H1 (cell line): Measurements from ENCODE around the gene CWC27. TPM values are rescaled to one million over a fixed set of nuclear protein-coding genes. Genes with fewer than 3 reads are reported as not detected.

ENCODE experiments used
- CTCF ChIA-PET: fragments of 300-600 bp; sonication (Branson Sonifier 250); formaldehyde crosslinking; loops from one replicate; lab custom pipeline; 2021; ENCODE audit not compliant: partially characterized antibody; lab: Charles Lee
- POLR2A ChIA-PET: fragments of 300-600 bp; sonication (Branson Sonifier 250); formaldehyde crosslinking; loops from one replicate; lab custom pipeline; 2021; ENCODE audit warnings: inconsistent platforms; ENCODE audit not compliant: partially characterized antibody; lab: Charles Lee
- DNase-seq, 2 experiments: peaks; one replicate each; pipeline versions ENCODE4 v3.0.0 to v3.0.0-alpha.2; 2010 to 2022; ENCODE audit warnings: low spot score in 2 of 2, low read depth in 1 of 2, mixed read lengths in 1 of 2
- FAIRE-seq: peaks from 2 replicates; lab custom pipeline; 2011; peaks lifted over from hg19 to GRCh38; lab: Jason Lieb, UNC
- H2AFZ ChIP-seq: 2 replicates; pipeline ENCODE4 v1.8.1; 2012; ENCODE audit warnings: low read length, inconsistent platforms
- H2AK5ac ChIP-seq: 2 replicates; pipeline ENCODE4 v1.6.1; 2013; ENCODE audit warnings: low read depth, low read length
- H2BK120ac ChIP-seq: replicated peaks from 2 replicates; pipeline ENCODE3; 2013; ENCODE audit warnings: low read depth, low read length, inconsistent platforms
- H2BK12ac ChIP-seq: 2 replicates; pipeline ENCODE4 v1.6.1; 2013; ENCODE audit warnings: low read depth, low read length
- H2BK15ac ChIP-seq: 2 replicates; pipeline ENCODE4 v1.6.1; 2013; ENCODE audit warnings: low read length
- H2BK20ac ChIP-seq: 2 replicates; pipeline ENCODE4 v1.6.1; 2013; ENCODE audit warnings: low read length
- H2BK5ac ChIP-seq: 2 replicates; pipeline ENCODE4 v1.6.1; 2013; ENCODE audit warnings: low read depth, low read length
- H3K14ac ChIP-seq: 2 replicates; pipeline ENCODE4 v1.6.1; 2013; ENCODE audit warnings: inconsistent platforms; ENCODE audit not compliant: insufficient read length
- H3K18ac ChIP-seq: 2 replicates; pipeline ENCODE4 v1.6.1; 2013; ENCODE audit warnings: low read length; ENCODE audit errors: extremely low read depth
- H3K23ac ChIP-seq: 2 replicates; pipeline ENCODE4 v1.6.1; 2013; ENCODE audit warnings: inconsistent platforms; ENCODE audit not compliant: insufficient read length
- H3K23me2 ChIP-seq: 2 replicates; pipeline ENCODE4 v1.6.1; 2013; ENCODE audit warnings: low read depth, low read length
- H3K27ac ChIP-seq: 2 replicates; pipeline ENCODE4 v1.6.1; 2011; ENCODE audit warnings: low read depth, low read length, inconsistent platforms
- H3K27me3 ChIP-seq, 4 experiments: replicated peaks in 1 of 4; 1 replicate in 1 of 4; 2 replicates in 3 of 4; pipeline versions ENCODE4 v1.6.1 to v1.8.1; 2011 to 2013; ENCODE audit warnings: low read length in 3 of 4, mild to moderate bottlenecking in 3 of 4, inconsistent platforms in 2 of 4, mixed read lengths in 2 of 4, moderate library complexity in 1 of 4; ENCODE audit not compliant: control insufficient read depth in 3 of 4, insufficient read depth in 3 of 4; ENCODE audit errors: extremely low read depth in 1 of 4
- H3K36me3 ChIP-seq, 4 experiments: 2 replicates each; pipeline versions ENCODE4 v1.6.1 to v1.8.1; 2011 to 2013; ENCODE audit warnings: mild to moderate bottlenecking in 4 of 4, low read length in 3 of 4, moderate library complexity in 2 of 4, control low read depth in 1 of 4, inconsistent platforms in 1 of 4; ENCODE audit not compliant: insufficient read depth in 4 of 4, control insufficient read depth in 2 of 4
- H3K4ac ChIP-seq: replicated peaks from 2 replicates; pipeline ENCODE3; 2013; ENCODE audit warnings: low read length, low read depth, mixed read lengths, inconsistent platforms; ENCODE audit not compliant: insufficient read length
- H3K4me1 ChIP-seq, 4 experiments: replicated peaks in 1 of 4; 1 replicate in 1 of 4; 2 replicates in 3 of 4; pipeline versions ENCODE4 v1.6.1 to v1.8.1; 2011 to 2013; ENCODE audit warnings: low read length in 3 of 4, inconsistent platforms in 2 of 4, mixed read lengths in 1 of 4; ENCODE audit not compliant: insufficient read depth in 4 of 4, control insufficient read depth in 3 of 4
- H3K4me2 ChIP-seq, 2 experiments: 2 replicates each; pipeline versions ENCODE4 v1.6.1 to v1.8.1; 2011 to 2013; ENCODE audit warnings: low read depth in 2 of 2, low read length in 2 of 2, control low read depth in 1 of 2, inconsistent platforms in 1 of 2, mild to moderate bottlenecking in 1 of 2; ENCODE audit not compliant: insufficient read depth in 1 of 2
- H3K4me3 ChIP-seq, 4 experiments: fragments of 200-600, 300-600 bp in 1 of 4; sonication (generic), shearing (Covaris generic), sonication (Bioruptor Twin) in 1 of 4; 2 replicates each; pipeline versions ENCODE4 v1.5.1 to v1.8.1; 2011 to 2016; ENCODE audit warnings: low read length in 4 of 4, low read depth in 3 of 4, control low read depth in 2 of 4, inconsistent platforms in 2 of 4, mild to moderate bottlenecking in 2 of 4, mixed read lengths in 1 of 4, moderate library complexity in 1 of 4; ENCODE audit not compliant: insufficient read depth in 2 of 4; ENCODE audit errors: extremely low read depth in 1 of 4
- H3K56ac ChIP-seq: replicated peaks from 2 replicates; pipeline ENCODE3; 2013; ENCODE audit warnings: low read depth, mild to moderate bottlenecking, mixed read lengths, low read length, inconsistent platforms; ENCODE audit not compliant: insufficient read length
- H3K79me1 ChIP-seq: 2 replicates; pipeline ENCODE4 v1.6.1; 2013; ENCODE audit warnings: low read depth, low read length, control low read depth
- H3K79me2 ChIP-seq, 2 experiments: 2 replicates each; pipeline versions ENCODE4 v1.6.1 to v1.8.1; 2012 to 2013; ENCODE audit warnings: low read length in 2 of 2, mild to moderate bottlenecking in 2 of 2, inconsistent platforms in 1 of 2; ENCODE audit not compliant: insufficient read depth in 2 of 2, control insufficient read depth in 1 of 2
- H3K9ac ChIP-seq, 4 experiments: replicated peaks in 1 of 4; 1 replicate in 1 of 4; 2 replicates in 3 of 4; pipeline versions ENCODE4 v1.6.1 to v1.8.1; 2011 to 2013; ENCODE audit warnings: low read depth in 3 of 4, low read length in 3 of 4, control low read depth in 2 of 4, mild to moderate bottlenecking in 2 of 4, moderate library complexity in 2 of 4, inconsistent platforms in 1 of 4; ENCODE audit errors: extremely low read depth in 1 of 4
- H3K9me3 ChIP-seq, 2 experiments: 2 replicates each; pipeline versions ENCODE4 v1.6.1 to v1.8.1; 2012 to 2013; ENCODE audit warnings: mild to moderate bottlenecking in 2 of 2, moderate library complexity in 2 of 2, control low read depth in 1 of 2, inconsistent platforms in 1 of 2, low read depth in 1 of 2, low read length in 1 of 2, mixed read lengths in 1 of 2; ENCODE audit not compliant: insufficient read depth in 2 of 2
- H4K20me1 ChIP-seq, 2 experiments: replicated peaks in 1 of 2; 2 replicates each; pipeline versions ENCODE3 to v1.8.1; 2011 to 2013; ENCODE audit warnings: inconsistent platforms in 2 of 2, low read length in 2 of 2, mild to moderate bottlenecking in 1 of 2; ENCODE audit not compliant: insufficient read depth in 2 of 2, control insufficient read depth in 1 of 2
- H4K5ac ChIP-seq: 2 replicates; pipeline ENCODE4 v1.6.1; 2013; ENCODE audit warnings: low read length, low read depth, mixed read lengths, inconsistent platforms; ENCODE audit not compliant: insufficient read length
- H4K8ac ChIP-seq: 2 replicates; pipeline ENCODE4 v1.8.0; 2013; ENCODE audit warnings: mild to moderate bottlenecking, moderate library complexity, low read length, inconsistent platforms; ENCODE audit not compliant: insufficient read depth; ENCODE audit errors: extremely low read depth
- H4K91ac ChIP-seq: replicated peaks from 2 replicates; pipeline ENCODE3; 2013; ENCODE audit warnings: low read length, mixed read lengths, inconsistent platforms; ENCODE audit not compliant: insufficient read length
- BCL11A ChIP-seq, 2 experiments: IDR thresholded peaks; one replicate each; pipeline ENCODE4 v1.6.1; 2011; ENCODE audit warnings: low read depth in 2 of 2, low read length in 2 of 2, mild to moderate bottlenecking in 2 of 2
- CHD2 ChIP-seq: IDR thresholded peaks from 2 replicates; pipeline ENCODE4 v1.6.1; 2012; ENCODE audit warnings: low read length, improper control_type of control experiment
- EGR1 ChIP-seq: IDR thresholded peaks from 2 replicates; pipeline ENCODE4 v1.6.1; 2011; ENCODE audit warnings: low read depth, low read length, borderline replicate concordance
- POLR2AphosphoS5 ChIP-seq: IDR thresholded peaks from 2 replicates; pipeline ENCODE4 v1.6.1; 2011; ENCODE audit warnings: low read depth, low read length
- POU5F1 ChIP-seq: IDR thresholded peaks from 2 replicates; pipeline ENCODE4 v1.6.1; 2011; ENCODE audit warnings: low read depth, mild to moderate bottlenecking, low read length, moderate library complexity
- RBBP5 ChIP-seq: IDR thresholded peaks from 2 replicates; pipeline ENCODE4 v1.7.1; 2012; ENCODE audit warnings: low read depth, mild to moderate bottlenecking, inconsistent platforms, low read length, moderate library complexity, borderline replicate concordance
- TAF7 ChIP-seq: optimal IDR thresholded peaks from 2 replicates; pipeline ENCODE3; 2011; ENCODE audit warnings: low read depth, mild to moderate bottlenecking, inconsistent platforms, low read length, moderate library complexity, borderline replicate concordance
- WGBS, 2 experiments: shearing (Covaris generic) in 1 of 2; methylation state at CpG; one replicate each; pipeline versions ENCODE4 v1.1.6 to v1.1.7; 2013 to 2015; ENCODE audit warnings: low lambda C conversion rate in 2 of 2, mixed read lengths in 2 of 2, inconsistent platforms in 1 of 2, low coverage in 1 of 2, missing lambda C conversion rate in 1 of 2; ENCODE audit not compliant: insufficient replicate concordance in 2 of 2, insufficient coverage in 1 of 2, insufficient read length in 1 of 2; ENCODE audit errors: extremely low coverage in 1 of 2, missing lambda C conversion rate in 1 of 2; 5-methylcytosine and 5-hydroxymethylcytosine counted together
- polyA plus RNA-seq, 7 experiments: library from polyadenylated mRNA; depleted of rRNA in 3 of 7; stranded (reverse) in 5 of 7; unstranded in 2 of 7; fragments of >200 nt in 5 of 7; fragments of 200-250 nt in 2 of 7; gene quantifications; 1 replicate in 5 of 7; 2 replicates in 1 of 7; 4 replicates in 1 of 7; pipeline versions ENCODE4 v1.2.1 to v1.2.3, GENCODE V29; 2011 to 2013; ENCODE audit warnings: missing spikeins in 2 of 7, mixed read lengths in 2 of 7
- total RNA-seq: library from RNA; stranded (reverse); fragmentation: NEBNext Ultra II Directional; extraction: Animal tissue kit (Norgen Biotek cat#: 25700); gene quantifications from 2 replicates; pipeline ENCODE4 v1.2.1, GENCODE V29; 2021
- TF ChIP-seq, protein P1 (sequence below): IDR thresholded peaks from 2 replicates; pipeline ENCODE4 v1.6.1; 2012; ENCODE audit warnings: low read length, inconsistent platforms
- TF ChIP-seq, protein P2 (sequence below): IDR thresholded peaks from 2 replicates; pipeline ENCODE4 v1.6.1; 2011; ENCODE audit warnings: low read depth, mild to moderate bottlenecking, low read length; ENCODE audit not compliant: insufficient read depth
- TF ChIP-seq, protein P3 (sequence below), 3 experiments: IDR thresholded peaks; 1 replicate in 2 of 3; 2 replicates in 1 of 3; pipeline versions ENCODE4 v1.5.1 to v1.6.1; 2011; ENCODE audit warnings: low read length in 3 of 3, mild to moderate bottlenecking in 3 of 3, inconsistent platforms in 2 of 3, low read depth in 1 of 3, moderate library complexity in 1 of 3; ENCODE audit not compliant: insufficient read depth in 1 of 3; ENCODE audit errors: control extremely low read depth in 1 of 3

Gene CWC27
- total and polyA plus RNA-seq, 2 of the 8 experiments (the other 6 are each of a cell fraction or from before 2014, with no cell fraction given): 24.9 to 43.4 TPM

DNA sequence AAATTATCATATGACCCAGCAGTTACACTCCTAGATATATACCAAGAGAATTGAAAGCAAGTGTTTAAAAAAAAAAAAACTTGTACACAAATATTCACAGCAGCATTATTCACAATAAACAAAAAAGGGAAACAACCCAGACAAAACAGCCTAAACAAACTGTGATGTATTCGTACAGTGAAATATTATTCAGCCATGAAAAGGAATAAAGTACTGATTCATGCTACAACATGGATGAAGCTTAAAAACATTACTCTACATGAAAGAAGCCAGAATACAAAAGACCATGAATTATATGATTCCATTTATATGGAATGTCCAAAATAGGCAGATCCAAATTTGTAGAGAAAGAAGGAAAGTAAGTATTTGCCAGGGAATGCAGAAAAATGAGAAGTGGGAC is 161.1 kb downstream of the CWC27 start:
- H3K9me3 ChIP-seq: no peaks in the 10 kb centered on the region
- H2BK120ac ChIP-seq: no peak overlapping the region
- no peaks in the 10 kb centered on the region for H3K23me2 ChIP-seq
- no peak overlapping the region for H2BK12ac ChIP-seq
- ChIA-PET CTCF (interaction anchor here (0.6 kb wide), 1 partner anchor 229 kb away, joined by 3 read pairs; no protein-coding TSS in a partner anchor), POLR2A (no interaction called here)
- no peaks in the 10 kb centered on the region for H3K4me1 ChIP-seq
- H3K9ac ChIP-seq: no peak overlapping the region
- no peak overlapping the region for H2BK20ac ChIP-seq
- H3K23ac ChIP-seq: no peak overlapping the region
- H3K4me2 ChIP-seq: no peak overlapping the region
- 94% methylated on average over 1 of the region's 1 CpG; no CpG with 5 or more reads in 1 of the 2 experiments for WGBS, 2 experiments
- H3K27me3 ChIP-seq: no peaks in the 10 kb centered on the region
- no peak overlapping the region for H4K8ac ChIP-seq
- no peak overlapping the region for H2BK15ac ChIP-seq
- H4K91ac ChIP-seq: no peak overlapping the region
- no peaks in the 10 kb centered on the region for H4K20me1 ChIP-seq
- no peak overlapping the region for H2AFZ ChIP-seq
- DNase-seq (no peak), FAIRE-seq (no peak)
- no peak overlapping the region for H3K56ac ChIP-seq
- H3K4me3 ChIP-seq: no peak overlapping the region
- H2BK5ac ChIP-seq: no peak overlapping the region
- no peak overlapping the region for H4K5ac ChIP-seq
- H3K27ac ChIP-seq: no peak overlapping the region
- no peak overlapping the region for H3K4ac ChIP-seq
- H2AK5ac ChIP-seq: no peak overlapping the region
- H3K36me3 ChIP-seq: no peaks in the 10 kb centered on the region
- no peak overlapping the region for H3K18ac ChIP-seq
- no peaks in the 10 kb centered on the region for H3K79me1 ChIP-seq
- H3K79me2 ChIP-seq: no peaks in the 10 kb centered on the region
- no peak overlapping the region for H3K14ac ChIP-seq
- TF ChIP-seq, protein P1, sequence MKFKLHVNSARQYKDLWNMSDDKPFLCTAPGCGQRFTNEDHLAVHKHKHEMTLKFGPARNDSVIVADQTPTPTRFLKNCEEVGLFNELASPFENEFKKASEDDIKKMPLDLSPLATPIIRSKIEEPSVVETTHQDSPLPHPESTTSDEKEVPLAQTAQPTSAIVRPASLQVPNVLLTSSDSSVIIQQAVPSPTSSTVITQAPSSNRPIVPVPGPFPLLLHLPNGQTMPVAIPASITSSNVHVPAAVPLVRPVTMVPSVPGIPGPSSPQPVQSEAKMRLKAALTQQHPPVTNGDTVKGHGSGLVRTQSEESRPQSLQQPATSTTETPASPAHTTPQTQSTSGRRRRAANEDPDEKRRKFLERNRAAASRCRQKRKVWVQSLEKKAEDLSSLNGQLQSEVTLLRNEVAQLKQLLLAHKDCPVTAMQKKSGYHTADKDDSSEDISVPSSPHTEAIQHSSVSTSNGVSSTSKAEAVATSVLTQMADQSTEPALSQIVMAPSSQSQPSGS: no peak
- TF ChIP-seq BCL11A (IDR thresholded peaks at IDR 0.05; ENCODE audit: low read depth in 2 of 2, low read length in 2 of 2): no peak
- TF ChIP-seq, protein P2, sequence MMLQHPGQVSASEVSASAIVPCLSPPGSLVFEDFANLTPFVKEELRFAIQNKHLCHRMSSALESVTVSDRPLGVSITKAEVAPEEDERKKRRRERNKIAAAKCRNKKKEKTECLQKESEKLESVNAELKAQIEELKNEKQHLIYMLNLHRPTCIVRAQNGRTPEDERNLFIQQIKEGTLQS: no peak
- no peak for TF ChIP-seq EGR1
- TF ChIP-seq TAF7: no peak
- no peak for TF ChIP-seq CHD2
- no peak for TF ChIP-seq POLR2AphosphoS5
- TF ChIP-seq, protein P3, sequence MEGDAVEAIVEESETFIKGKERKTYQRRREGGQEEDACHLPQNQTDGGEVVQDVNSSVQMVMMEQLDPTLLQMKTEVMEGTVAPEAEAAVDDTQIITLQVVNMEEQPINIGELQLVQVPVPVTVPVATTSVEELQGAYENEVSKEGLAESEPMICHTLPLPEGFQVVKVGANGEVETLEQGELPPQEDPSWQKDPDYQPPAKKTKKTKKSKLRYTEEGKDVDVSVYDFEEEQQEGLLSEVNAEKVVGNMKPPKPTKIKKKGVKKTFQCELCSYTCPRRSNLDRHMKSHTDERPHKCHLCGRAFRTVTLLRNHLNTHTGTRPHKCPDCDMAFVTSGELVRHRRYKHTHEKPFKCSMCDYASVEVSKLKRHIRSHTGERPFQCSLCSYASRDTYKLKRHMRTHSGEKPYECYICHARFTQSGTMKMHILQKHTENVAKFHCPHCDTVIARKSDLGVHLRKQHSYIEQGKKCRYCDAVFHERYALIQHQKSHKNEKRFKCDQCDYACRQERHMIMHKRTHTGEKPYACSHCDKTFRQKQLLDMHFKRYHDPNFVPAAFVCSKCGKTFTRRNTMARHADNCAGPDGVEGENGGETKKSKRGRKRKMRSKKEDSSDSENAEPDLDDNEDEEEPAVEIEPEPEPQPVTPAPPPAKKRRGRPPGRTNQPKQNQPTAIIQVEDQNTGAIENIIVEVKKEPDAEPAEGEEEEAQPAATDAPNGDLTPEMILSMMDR (IDR thresholded peaks at IDR 0.05; ENCODE audit: control extremely low read depth in 1 of 3, insufficient read depth in 1 of 3, low read depth in 1 of 3, low read length in 3 of 3): no peak
- no peak for TF ChIP-seq POU5F1
- TF ChIP-seq RBBP5: no peak
